GM19468 (cell line): ENCODE data around the gene FES.
"Not testable (repeated sequence)": the region's sequence is repeated elsewhere in the genome, so short reads cannot be mapped to it uniquely, and the experiment has no call there.

Experiments
- ATAC-seq: cut with Tn5 transposase; IDR thresholded peaks from one replicate; pipeline ENCODE4 v1.9.1; 2021; ENCODE audit warnings: mild to moderate bottlenecking, moderate library complexity, moderate number of reproducible peaks; ENCODE audit not compliant: unreplicated experiment; ENCODE audit errors: extremely low read depth

FES gene

GRCh38 chr15:90883976-90884718, at the start of gene FES:
TSS of gene FES (plus strand) at chr15:90884504. CDS start at chr15:90885046, 542 bp downstream.
- ATAC-seq = no peak

GRCh38 chr15:90834626-90835025, 49.7 kb upstream of the FES start:
- no peak for ATAC-seq

GRCh38 chr15:90836296-90836871, 47.9 kb upstream of the FES start:
- ATAC-seq = no peak

GRCh38 chr15:90837094-90837493, 47.2 kb upstream of the FES start:
- no peak for ATAC-seq

GRCh38 chr15:90838139-90838538, 46.2 kb upstream of the FES start:
- ATAC-seq = no peak

GRCh38 chr15:90838544-90838943, 45.8 kb upstream of the FES start:
- ATAC-seq = no peak

GRCh38 chr15:90839187-90840071, 44.9 kb upstream of the FES start:
- ATAC-seq = peak; percentile 81

GRCh38 chr15:90840157-90840855, 44.0 kb upstream of the FES start:
- no peak for ATAC-seq

GRCh38 chr15:90840954-90841353, 43.4 kb upstream of the FES start:
- no peak for ATAC-seq

GRCh38 chr15:90844696-90845095, 39.6 kb upstream of the FES start:
- ATAC-seq = no peak

GRCh38 chr15:90845201-90845949, 38.9 kb upstream of the FES start:
- no peak for ATAC-seq

GRCh38 chr15:90849424-90849823, 34.9 kb upstream of the FES start:
- ATAC-seq = not testable (repeated sequence)

- ATAC-seq = no peak
Measured at GRCh38 chr15:90851114-90851513, 33.2 kb upstream of the FES start.

GRCh38 chr15:90851940-90852339, 32.4 kb upstream of the FES start:
- ATAC-seq = no peak

GRCh38 chr15:90855139-90855538, 29.2 kb upstream of the FES start:
- ATAC-seq = no peak

- ATAC-seq = no peak
Measured at GRCh38 chr15:90857337-90857736, 27.0 kb upstream of the FES start.

- ATAC-seq = no peak
Measured at GRCh38 chr15:90857883-90858443, 26.3 kb upstream of the FES start.

GRCh38 chr15:90859234-90860131, 24.8 kb upstream of the FES start:
- no peak for ATAC-seq
